Activated naive CD8-positive, alpha-beta T cell treated with anti-CD3 and anti-CD28 coated beads for 36 hours (primary cell): Measurements from ENCODE around the gene MAPK1IP1L. TPM values are rescaled to one million over a fixed set of nuclear protein-coding genes. Genes with fewer than 3 reads are reported as not detected.
A peak's percentile ranks its signal among the peaks of the same experiment; 100 is the strongest.
"Not testable (repeated sequence)": the region's sequence is repeated elsewhere in the genome, so short reads cannot be mapped to it uniquely, and the experiment has no call there.

Experiments used
- DNase-seq: peaks from one replicate; pipeline ENCODE4 v3.0.0; 2021
- H3K27ac Mint-ChIP-seq: one replicate; pipeline ENCODE4 v1.8.0; 2022; ENCODE audit warnings: mild to moderate bottlenecking, moderate library complexity, mixed read lengths
- H3K27me3 Mint-ChIP-seq: one replicate; pipeline ENCODE4 v1.8.0; 2022; ENCODE audit warnings: mild to moderate bottlenecking, mixed read lengths
- H3K36me3 Mint-ChIP-seq: one replicate; pipeline ENCODE4 v1.8.0; 2021; ENCODE audit warnings: mild to moderate bottlenecking, mixed read lengths
- H3K4me1 Mint-ChIP-seq: one replicate; pipeline ENCODE4 v1.8.0; 2021; ENCODE audit warnings: mixed read lengths
- H3K4me3 Mint-ChIP-seq: one replicate; pipeline ENCODE4 v1.8.0; 2022; ENCODE audit warnings: mild to moderate bottlenecking, moderate library complexity, mixed read lengths
- H3K9me3 Mint-ChIP-seq: one replicate; pipeline ENCODE4 v1.8.0; 2022; ENCODE audit warnings: mixed read lengths
- total RNA-seq, 2 experiments: library from RNA; stranded (reverse); gene quantifications; one replicate each; pipeline ENCODE4 v1.2.3, GENCODE V29; 2021

MAPK1IP1L gene
- total RNA-seq, 2 experiments from 2014 or later, result 118 to 122 TPM

GRCh38 chr14:55047301-55048053, 4.0 kb upstream of the MAPK1IP1L start:
- Mint-ChIP-seq H3K9me3 (no peaks in the 10 kb centered on the region), H3K27me3 (no peaks in the 10 kb centered on the region), H3K4me1 (peaks cover 22% of the 10 kb centered on the region), H3K4me3 (no peak overlapping the region), H3K27ac (no peak overlapping the region), H3K36me3 (peaks cover 9% of the 10 kb centered on the region)
- no peak for DNase-seq

- peaks cover 18% of the 10 kb centered on the region for H3K36me3 Mint-ChIP-seq
- H3K27ac Mint-ChIP-seq, result no peak overlapping the region
- H3K9me3 Mint-ChIP-seq, result no peaks in the 10 kb centered on the region
- DNase-seq, result no peak
- H3K27me3 Mint-ChIP-seq, result no peaks in the 10 kb centered on the region
- peaks cover 36% of the 10 kb centered on the region for H3K4me1 Mint-ChIP-seq
- no peak overlapping the region for H3K4me3 Mint-ChIP-seq
Measured at GRCh38 chr14:55048900-55049436, 2.5 kb upstream of the MAPK1IP1L start.

- peak overlapping the region; percentile 94 for H3K27ac Mint-ChIP-seq
- peaks cover 36% of the 10 kb centered on the region for H3K4me1 Mint-ChIP-seq
- H3K4me3 Mint-ChIP-seq, result peak overlapping the region; percentile 87
- H3K9me3 Mint-ChIP-seq, result no peaks in the 10 kb centered on the region
- no peak for DNase-seq
- H3K27me3 Mint-ChIP-seq, result no peaks in the 10 kb centered on the region
- H3K36me3 Mint-ChIP-seq, result peaks cover 31% of the 10 kb centered on the region
Measured at GRCh38 chr14:55051165-55051422, 353 bp upstream of the MAPK1IP1L start.

- Mint-ChIP-seq H3K4me3 (peak overlapping the region; percentile 87), H3K27me3 (no peaks in the 10 kb centered on the region), H3K4me1 (peaks cover 42% of the 10 kb centered on the region), H3K36me3 (peaks cover 34% of the 10 kb centered on the region), H3K27ac (peak overlapping the region; percentile 94), H3K9me3 (no peaks in the 10 kb centered on the region)
- no peak for DNase-seq
Measured at GRCh38 chr14:55052269-55052930, 953 bp downstream of the MAPK1IP1L start.

GRCh38 chr14:55053018-55053417, 1.6 kb downstream of the MAPK1IP1L start:
- no peak for DNase-seq
- peak overlapping the region; percentile 94 for H3K27ac Mint-ChIP-seq
- H3K9me3 Mint-ChIP-seq, result no peaks in the 10 kb centered on the region
- H3K4me3 Mint-ChIP-seq, result peak overlapping the region; percentile 87
- peaks cover 42% of the 10 kb centered on the region for H3K4me1 Mint-ChIP-seq
- H3K36me3 Mint-ChIP-seq, result peaks cover 37% of the 10 kb centered on the region
- H3K27me3 Mint-ChIP-seq, result no peaks in the 10 kb centered on the region

GRCh38 chr14:55053500-55053899, 2.1 kb downstream of the MAPK1IP1L start:
- H3K27me3 Mint-ChIP-seq, result no peaks in the 10 kb centered on the region
- H3K27ac Mint-ChIP-seq, result no peak overlapping the region
- no peak for DNase-seq
- H3K4me3 Mint-ChIP-seq, result peak overlapping the region; percentile 87
- no peaks in the 10 kb centered on the region for H3K9me3 Mint-ChIP-seq
- H3K36me3 Mint-ChIP-seq, result peaks cover 42% of the 10 kb centered on the region
- peaks cover 46% of the 10 kb centered on the region for H3K4me1 Mint-ChIP-seq

- Mint-ChIP-seq H3K27me3 (no peaks in the 10 kb centered on the region), H3K4me3 (peak overlapping the region; percentile 50), H3K9me3 (no peaks in the 10 kb centered on the region)
Measured at GRCh38 chr14:55054098-55054497, 2.7 kb downstream of the MAPK1IP1L start.

GRCh38 chr14:55057919-55058318, 6.5 kb downstream of the MAPK1IP1L start:
- peaks cover 45% of the 10 kb centered on the region for H3K4me1 Mint-ChIP-seq
- no peaks in the 10 kb centered on the region for H3K9me3 Mint-ChIP-seq
- no peak overlapping the region for H3K4me3 Mint-ChIP-seq
- no peaks in the 10 kb centered on the region for H3K27me3 Mint-ChIP-seq
- peaks cover 55% of the 10 kb centered on the region for H3K36me3 Mint-ChIP-seq
- H3K27ac Mint-ChIP-seq, result no peak overlapping the region
- no peak for DNase-seq

More at GRCh38 chr14:55054098-55054497, 2.7 kb downstream of the MAPK1IP1L start:
- no peak overlapping the region for H3K27ac Mint-ChIP-seq
- DNase-seq, result no peak
- H3K4me1 Mint-ChIP-seq, result peaks cover 46% of the 10 kb centered on the region
- H3K36me3 Mint-ChIP-seq, result peaks cover 42% of the 10 kb centered on the region

- no peaks in the 10 kb centered on the region for H3K27me3 Mint-ChIP-seq
- peaks cover 34% of the 10 kb centered on the region for H3K4me1 Mint-ChIP-seq
- peaks cover 50% of the 10 kb centered on the region for H3K36me3 Mint-ChIP-seq
- no peak overlapping the region for H3K4me3 Mint-ChIP-seq
- no peaks in the 10 kb centered on the region for H3K9me3 Mint-ChIP-seq
- DNase-seq, result no peak
- peak overlapping the region; percentile 51 for H3K27ac Mint-ChIP-seq
Measured at GRCh38 chr14:55059333-55059732, 7.9 kb downstream of the MAPK1IP1L start.

GRCh38 chr14:55062517-55063351, 11.3 kb downstream of the MAPK1IP1L start:
- Mint-ChIP-seq H3K9me3 (no peaks in the 10 kb centered on the region), H3K27me3 (no peaks in the 10 kb centered on the region), H3K4me1 (peaks cover 21% of the 10 kb centered on the region), H3K27ac (no peak overlapping the region), H3K36me3 (peaks cover 50% of the 10 kb centered on the region), H3K4me3 (no peak overlapping the region)
- no peak for DNase-seq

GRCh38 chr14:55064896-55065295, 13.4 kb downstream of the MAPK1IP1L start:
- DNase-seq, H3K27me3 Mint-ChIP-seq, H3K4me3 Mint-ChIP-seq, H3K9me3 Mint-ChIP-seq, H3K27ac Mint-ChIP-seq: not testable (repeated sequence)
- Mint-ChIP-seq H3K36me3 (peaks cover 41% of the 10 kb centered on the region), H3K4me1 (peaks cover 15% of the 10 kb centered on the region)

- no peak for DNase-seq
- H3K36me3 Mint-ChIP-seq, result peaks cover 39% of the 10 kb centered on the region
Measured at GRCh38 chr14:55065411-55065810, 14.0 kb downstream of the MAPK1IP1L start.

GRCh38 chr14:55066223-55066622, 14.8 kb downstream of the MAPK1IP1L start:
- Mint-ChIP-seq H3K36me3 (peaks cover 39% of the 10 kb centered on the region), H3K27me3 (no peaks in the 10 kb centered on the region), H3K4me1 (peaks cover 11% of the 10 kb centered on the region), H3K4me3 (no peak overlapping the region), H3K9me3 (no peaks in the 10 kb centered on the region), H3K27ac (no peak overlapping the region)
- no peak for DNase-seq

More at GRCh38 chr14:55065411-55065810, 14.0 kb downstream of the MAPK1IP1L start:
- Mint-ChIP-seq H3K27me3 (no peaks in the 10 kb centered on the region), H3K9me3 (no peaks in the 10 kb centered on the region), H3K27ac (no peak overlapping the region), H3K4me3 (no peak overlapping the region), H3K4me1 (peaks cover 14% of the 10 kb centered on the region)

GRCh38 chr14:55070981-55071411, 19.5 kb downstream of the MAPK1IP1L start:
- H3K9me3 Mint-ChIP-seq, result no peaks in the 10 kb centered on the region

More at GRCh38 chr14:55070981-55071411, 19.5 kb downstream of the MAPK1IP1L start:
- H3K4me3 Mint-ChIP-seq, result no peak overlapping the region
- DNase-seq, result no peak
- peaks cover 26% of the 10 kb centered on the region for H3K4me1 Mint-ChIP-seq
- H3K27ac Mint-ChIP-seq, result peak overlapping the region; percentile 29
- no peaks in the 10 kb centered on the region for H3K27me3 Mint-ChIP-seq
- peaks cover 21% of the 10 kb centered on the region for H3K36me3 Mint-ChIP-seq
